ENCODE data around the gene CPEB1. TPM values are rescaled to one million over a fixed set of nuclear protein-coding genes. Genes with fewer than 3 reads are reported as not detected.

CPEB1 gene
- total RNA-seq, 1 donor from 2014 or later = 0.52 TPM

- no peak overlapping the region for H3K27ac ChIP-seq (ENCODE audit: low read depth, low read length)
- no peaks in the 10 kb centered on the region for H3K36me3 ChIP-seq (ENCODE audit: control insufficient read depth in 3 of 3, insufficient read depth in 3 of 3, low read length in 3 of 3)
- no peaks in the 10 kb centered on the region for H3K4me1 ChIP-seq (ENCODE audit: control insufficient read depth in 3 of 3, insufficient read depth in 3 of 3, low read length in 3 of 3)
- H3K4me3 ChIP-seq (ENCODE audit: low read length in 3 of 3) = no peak overlapping the region
- H3K9ac ChIP-seq (ENCODE audit: low read depth in 1 of 3, low read length in 3 of 3) = no peak overlapping the region
- no peaks in the 10 kb centered on the region for H3K27me3 ChIP-seq (ENCODE audit: control insufficient read depth in 3 of 3, insufficient read depth in 3 of 3, low read length in 3 of 3)
- H3K9me3 ChIP-seq (ENCODE audit: control insufficient read depth in 3 of 3, low read length in 3 of 3) = no peaks in the 10 kb centered on the region
Observed at GRCh38 chr15:82602195-82602594, 45.0 kb downstream of the CPEB1 start.

DNA sequence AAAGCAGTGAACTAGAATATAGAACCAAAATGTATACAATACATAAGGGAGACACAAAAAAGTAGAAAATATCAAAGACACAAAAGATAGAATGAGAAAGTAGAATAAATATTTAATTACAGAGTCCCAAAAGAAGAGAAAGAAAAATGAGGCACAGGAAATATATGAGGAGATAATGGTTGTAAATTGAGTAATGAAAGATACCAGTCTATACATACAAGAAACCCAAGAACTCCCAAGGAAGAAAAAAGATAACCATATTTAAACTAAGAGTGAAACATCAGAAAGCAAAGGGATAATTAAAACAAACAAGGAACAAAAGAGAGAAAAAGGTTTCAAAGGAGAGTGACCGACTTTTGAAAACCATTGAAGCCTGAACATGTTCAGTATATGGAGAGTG is 47.3 kb downstream of the CPEB1 start:
- Histone ChIP-seq H3K27me3 (ENCODE audit: control insufficient read depth in 3 of 3, insufficient read depth in 3 of 3, low read length in 3 of 3) (peaks cover 0 to 4% (median 0%) of the 10 kb centered on the region in 3 donors), H3K27ac (ENCODE audit: low read depth, low read length) (no peak overlapping the region), H3K9me3 (ENCODE audit: control insufficient read depth in 3 of 3, low read length in 3 of 3) (no peaks in the 10 kb centered on the region), H3K36me3 (ENCODE audit: control insufficient read depth in 3 of 3, insufficient read depth in 3 of 3, low read length in 3 of 3) (no peaks in the 10 kb centered on the region), H3K4me1 (ENCODE audit: control insufficient read depth in 3 of 3, insufficient read depth in 3 of 3, low read length in 3 of 3) (no peaks in the 10 kb centered on the region), H3K4me3 (ENCODE audit: low read length in 3 of 3) (no peak overlapping the region), H3K9ac (ENCODE audit: low read depth in 1 of 3, low read length in 3 of 3) (no peak overlapping the region)

GRCh38 chr15:82597815-82598214 is 49.3 kb downstream of the CPEB1 start:
- Histone ChIP-seq H3K9ac (ENCODE audit: low read depth in 1 of 3, low read length in 3 of 3) (no peak overlapping the region), H3K4me1 (ENCODE audit: control insufficient read depth in 3 of 3, insufficient read depth in 3 of 3, low read length in 3 of 3) (no peaks in the 10 kb centered on the region), H3K9me3 (ENCODE audit: control insufficient read depth in 3 of 3, low read length in 3 of 3) (no peaks in the 10 kb centered on the region), H3K36me3 (ENCODE audit: control insufficient read depth in 3 of 3, insufficient read depth in 3 of 3, low read length in 3 of 3) (no peaks in the 10 kb centered on the region), H3K4me3 (ENCODE audit: low read length in 3 of 3) (no peak overlapping the region), H3K27me3 (ENCODE audit: control insufficient read depth in 3 of 3, insufficient read depth in 3 of 3, low read length in 3 of 3) (peaks cover 0 to 4% (median 0%) of the 10 kb centered on the region in 3 donors), H3K27ac (ENCODE audit: low read depth, low read length) (no peak overlapping the region)

DNA sequence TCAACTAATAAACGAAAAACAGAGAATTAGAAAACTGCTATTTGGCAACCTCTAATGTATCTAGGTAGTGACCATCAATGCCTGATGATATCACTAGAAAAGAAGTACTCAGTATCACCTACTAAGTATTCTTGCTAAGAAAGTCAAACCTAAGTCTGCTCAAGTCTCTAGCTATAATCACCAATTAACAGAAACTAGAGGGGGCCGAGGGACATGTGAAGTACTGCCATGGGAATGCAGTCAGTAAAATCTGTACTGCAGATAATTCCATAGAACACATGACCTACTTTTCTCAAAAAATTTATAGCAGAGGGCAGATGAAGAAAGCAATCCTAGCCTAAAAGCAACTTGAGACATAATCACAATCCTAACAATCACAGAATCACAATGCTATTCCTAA is 51.4 kb downstream of the CPEB1 start:
- Histone ChIP-seq H3K4me3 (ENCODE audit: low read length in 3 of 3) (no peak overlapping the region), H3K27ac (ENCODE audit: low read depth, low read length) (no peak overlapping the region), H3K27me3 (ENCODE audit: control insufficient read depth in 3 of 3, insufficient read depth in 3 of 3, low read length in 3 of 3) (peaks cover 0 to 4% (median 0%) of the 10 kb centered on the region in 3 donors), H3K36me3 (ENCODE audit: control insufficient read depth in 3 of 3, insufficient read depth in 3 of 3, low read length in 3 of 3) (no peaks in the 10 kb centered on the region), H3K4me1 (ENCODE audit: control insufficient read depth in 3 of 3, insufficient read depth in 3 of 3, low read length in 3 of 3) (no peaks in the 10 kb centered on the region), H3K9me3 (ENCODE audit: control insufficient read depth in 3 of 3, low read length in 3 of 3) (no peaks in the 10 kb centered on the region), H3K9ac (ENCODE audit: low read depth in 1 of 3, low read length in 3 of 3) (no peak overlapping the region)

DNA sequence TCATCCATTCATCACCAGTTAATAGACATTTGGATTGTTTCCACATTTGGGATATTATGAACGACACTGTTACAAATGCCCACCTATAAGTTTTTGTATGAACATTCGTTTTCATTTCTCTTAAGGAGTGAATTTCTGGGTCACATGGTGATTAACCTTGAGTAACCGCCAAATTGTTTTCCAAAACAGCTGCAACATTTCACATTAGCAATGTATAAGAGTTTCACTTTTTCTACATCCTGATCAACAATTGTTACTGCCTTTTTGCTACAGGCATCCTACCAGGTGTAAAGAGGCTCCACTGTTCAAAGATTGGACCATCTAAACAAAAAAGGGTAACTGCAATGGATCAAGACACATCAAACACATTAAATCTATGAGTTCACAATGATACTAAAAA is 52.0 kb downstream of the CPEB1 start:
- no peaks in the 10 kb centered on the region for H3K4me1 ChIP-seq (ENCODE audit: control insufficient read depth in 3 of 3, insufficient read depth in 3 of 3, low read length in 3 of 3)
- no peaks in the 10 kb centered on the region for H3K9me3 ChIP-seq (ENCODE audit: control insufficient read depth in 3 of 3, low read length in 3 of 3)
- H3K9ac ChIP-seq (ENCODE audit: low read depth in 1 of 3, low read length in 3 of 3) = no peak overlapping the region
- no peak overlapping the region for H3K4me3 ChIP-seq (ENCODE audit: low read length in 3 of 3)
- no peak overlapping the region for H3K27ac ChIP-seq (ENCODE audit: low read depth, low read length)
- H3K27me3 ChIP-seq (ENCODE audit: control insufficient read depth in 3 of 3, insufficient read depth in 3 of 3, low read length in 3 of 3) = peaks cover 0 to 7% (median 0%) of the 10 kb centered on the region in 3 donors
- no peaks in the 10 kb centered on the region for H3K36me3 ChIP-seq (ENCODE audit: control insufficient read depth in 3 of 3, insufficient read depth in 3 of 3, low read length in 3 of 3)

DNA sequence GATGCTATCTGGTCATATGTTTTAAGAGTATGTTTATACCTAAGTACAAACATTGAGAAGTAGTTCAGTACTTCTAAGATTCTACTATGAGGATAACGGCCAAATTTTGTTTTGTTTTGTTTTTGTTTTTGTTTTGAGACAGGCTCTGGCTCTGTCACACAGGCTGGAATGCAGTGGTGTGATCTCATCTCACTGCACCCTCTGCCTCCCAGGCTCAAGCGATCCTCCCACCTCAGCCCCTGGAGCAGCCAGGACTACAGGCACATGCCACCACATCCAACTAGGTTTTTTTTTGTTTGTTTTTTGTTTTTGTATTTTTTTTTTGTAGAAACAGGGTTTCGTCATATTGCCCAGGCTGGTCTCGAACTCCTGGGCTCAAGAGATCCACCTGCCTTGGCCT is 59.4 kb downstream of the CPEB1 start:
- Histone ChIP-seq H3K27me3 (ENCODE audit: control insufficient read depth in 3 of 3, insufficient read depth in 3 of 3, low read length in 3 of 3) (peaks cover 0 to 3% (median 2%) of the 10 kb centered on the region in 3 donors), H3K4me1 (ENCODE audit: control insufficient read depth in 3 of 3, insufficient read depth in 3 of 3, low read length in 3 of 3) (no peaks in the 10 kb centered on the region), H3K9ac (ENCODE audit: low read depth in 1 of 3, low read length in 3 of 3) (no peak overlapping the region), H3K9me3 (ENCODE audit: control insufficient read depth in 3 of 3, low read length in 3 of 3) (no peaks in the 10 kb centered on the region), H3K36me3 (ENCODE audit: control insufficient read depth in 3 of 3, insufficient read depth in 3 of 3, low read length in 3 of 3) (no peaks in the 10 kb centered on the region), H3K4me3 (ENCODE audit: low read length in 3 of 3) (no peak overlapping the region), H3K27ac (ENCODE audit: low read depth, low read length) (no peak overlapping the region)

GRCh38 chr15:82585072-82585471 is 62.1 kb downstream of the CPEB1 start:
- no peak overlapping the region for H3K4me3 ChIP-seq (ENCODE audit: low read length in 3 of 3)
- peaks cover 0 to 4% (median 2%) of the 10 kb centered on the region in 3 donors for H3K27me3 ChIP-seq (ENCODE audit: control insufficient read depth in 3 of 3, insufficient read depth in 3 of 3, low read length in 3 of 3)
- no peaks in the 10 kb centered on the region for H3K9me3 ChIP-seq (ENCODE audit: control insufficient read depth in 3 of 3, low read length in 3 of 3)
- H3K4me1 ChIP-seq (ENCODE audit: control insufficient read depth in 3 of 3, insufficient read depth in 3 of 3, low read length in 3 of 3) = no peaks in the 10 kb centered on the region
- H3K27ac ChIP-seq (ENCODE audit: low read depth, low read length) = no peak overlapping the region
- H3K9ac ChIP-seq (ENCODE audit: low read depth in 1 of 3, low read length in 3 of 3) = no peak overlapping the region
- no peaks in the 10 kb centered on the region for H3K36me3 ChIP-seq (ENCODE audit: control insufficient read depth in 3 of 3, insufficient read depth in 3 of 3, low read length in 3 of 3)

DNA sequence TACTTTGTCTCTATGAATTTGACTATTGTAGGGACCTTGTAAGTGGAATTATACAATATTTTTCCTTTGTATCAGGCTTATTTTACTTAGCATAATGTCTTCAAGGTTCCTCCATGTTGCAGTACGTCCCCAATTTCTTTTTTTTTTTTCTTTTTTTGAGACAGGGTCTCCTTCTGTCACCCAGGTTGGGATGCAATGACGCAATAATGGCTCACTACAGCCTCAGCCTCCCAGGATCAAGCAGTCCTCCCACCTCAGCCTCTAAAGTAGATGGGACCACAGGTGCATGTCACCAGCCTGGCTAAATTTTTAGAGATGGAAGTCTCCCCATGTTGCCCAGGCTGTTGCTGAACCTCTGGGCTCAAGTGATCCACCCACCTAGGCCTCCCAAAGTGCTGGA is 66.5 kb downstream of the CPEB1 start:
- H3K9me3 ChIP-seq (ENCODE audit: control insufficient read depth in 3 of 3, low read length in 3 of 3) = no peaks in the 10 kb centered on the region
- H3K9ac ChIP-seq (ENCODE audit: low read depth in 1 of 3, low read length in 3 of 3) = no peak overlapping the region
- no peak overlapping the region for H3K27ac ChIP-seq (ENCODE audit: low read depth, low read length)

DNA sequence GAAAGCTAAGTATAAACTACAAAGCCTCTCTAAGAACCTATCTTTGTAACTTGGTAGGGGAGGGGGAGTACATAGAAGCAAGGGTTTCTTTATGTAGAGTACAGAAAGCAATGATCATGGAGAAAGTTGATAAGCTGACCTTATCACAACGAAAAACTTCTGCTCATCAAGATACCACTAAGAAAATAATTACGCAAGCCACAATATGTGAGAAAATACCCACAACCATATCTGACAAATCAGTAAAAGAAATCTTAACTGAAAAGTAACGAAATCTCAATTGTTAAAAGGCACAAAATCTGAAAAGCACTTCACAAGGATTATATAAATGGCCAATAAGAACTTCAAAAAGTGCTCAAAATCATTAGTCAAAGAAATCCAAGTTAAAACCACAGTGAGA is 71.8 kb downstream of the CPEB1 start:
- no peak overlapping the region for H3K9ac ChIP-seq (ENCODE audit: low read depth in 1 of 3, low read length in 3 of 3)
- H3K4me3 ChIP-seq (ENCODE audit: low read length in 3 of 3) = no peak overlapping the region
- H3K27me3 ChIP-seq (ENCODE audit: control insufficient read depth in 3 of 3, insufficient read depth in 3 of 3, low read length in 3 of 3) = no peaks in the 10 kb centered on the region
- H3K4me1 ChIP-seq (ENCODE audit: control insufficient read depth in 3 of 3, insufficient read depth in 3 of 3, low read length in 3 of 3) = peaks cover 7 to 16% (median 14%) of the 10 kb centered on the region in 3 donors
- no peak overlapping the region for H3K27ac ChIP-seq (ENCODE audit: low read depth, low read length)
- H3K9me3 ChIP-seq (ENCODE audit: control insufficient read depth in 3 of 3, low read length in 3 of 3) = no peaks in the 10 kb centered on the region
- no peaks in the 10 kb centered on the region for H3K36me3 ChIP-seq (ENCODE audit: control insufficient read depth in 3 of 3, insufficient read depth in 3 of 3, low read length in 3 of 3)

More for the DNA sequence above, 66.5 kb downstream of the CPEB1 start:
- H3K4me3 ChIP-seq (ENCODE audit: low read length in 3 of 3) = no peak overlapping the region
- peaks cover 0 to 4% (median 2%) of the 10 kb centered on the region in 3 donors for H3K27me3 ChIP-seq (ENCODE audit: control insufficient read depth in 3 of 3, insufficient read depth in 3 of 3, low read length in 3 of 3)
- H3K36me3 ChIP-seq (ENCODE audit: control insufficient read depth in 3 of 3, insufficient read depth in 3 of 3, low read length in 3 of 3) = no peaks in the 10 kb centered on the region
- H3K4me1 ChIP-seq (ENCODE audit: control insufficient read depth in 3 of 3, insufficient read depth in 3 of 3, low read length in 3 of 3) = no peaks in the 10 kb centered on the region

GRCh38 chr15:82572986-82573385 is 74.2 kb downstream of the CPEB1 start:
- Histone ChIP-seq H3K9ac (ENCODE audit: low read depth in 1 of 3, low read length in 3 of 3) (no peak overlapping the region), H3K36me3 (ENCODE audit: control insufficient read depth in 3 of 3, insufficient read depth in 3 of 3, low read length in 3 of 3) (peaks cover 0 to 4% (median 0%) of the 10 kb centered on the region in 3 donors)

More at GRCh38 chr15:82572986-82573385, 74.2 kb downstream of the CPEB1 start:
- no peak overlapping the region for H3K4me3 ChIP-seq (ENCODE audit: low read length in 3 of 3)
- H3K4me1 ChIP-seq (ENCODE audit: control insufficient read depth in 3 of 3, insufficient read depth in 3 of 3, low read length in 3 of 3) = peaks cover 7 to 16% (median 14%) of the 10 kb centered on the region in 3 donors
- H3K27me3 ChIP-seq (ENCODE audit: control insufficient read depth in 3 of 3, insufficient read depth in 3 of 3, low read length in 3 of 3) = no peaks in the 10 kb centered on the region
- no peaks in the 10 kb centered on the region for H3K9me3 ChIP-seq (ENCODE audit: control insufficient read depth in 3 of 3, low read length in 3 of 3)
- no peak overlapping the region for H3K27ac ChIP-seq (ENCODE audit: low read depth, low read length)

Measured in skeletal muscle tissue (tissue), 4 donors.